Measurements from ENCODE around the gene TTC39B.

Gene TTC39B

GRCh38 chr9:15137658-15138356, 169.2 kb downstream of the TTC39B start:
- DNase-seq (ENCODE audit: extremely low read depth in 1 of 2, low read depth in 1 of 2), result no peak

GRCh38 chr9:15137089-15137488, 169.9 kb downstream of the TTC39B start:
- DNase-seq (ENCODE audit: extremely low read depth in 1 of 2, low read depth in 1 of 2), result no peak

GRCh38 chr9:15136646-15137045, 170.4 kb downstream of the TTC39B start:
- DNase-seq (ENCODE audit: extremely low read depth in 1 of 2, low read depth in 1 of 2), result no peak

GRCh38 chr9:15135164-15135792, 171.7 kb downstream of the TTC39B start:
- DNase-seq (ENCODE audit: extremely low read depth in 1 of 2, low read depth in 1 of 2), result peak in 1 of 2 donors; percentile 8

- DNase-seq (ENCODE audit: extremely low read depth in 1 of 2, low read depth in 1 of 2), result no peak
Measured at GRCh38 chr9:15133488-15133887, 173.5 kb downstream of the TTC39B start.

GRCh38 chr9:15132091-15132490, 174.9 kb downstream of the TTC39B start:
- no peak for DNase-seq (ENCODE audit: extremely low read depth in 1 of 2, low read depth in 1 of 2)

- DNase-seq (ENCODE audit: extremely low read depth in 1 of 2, low read depth in 1 of 2), result no peak
Measured at GRCh38 chr9:15131094-15131493, 175.9 kb downstream of the TTC39B start.

- no peak for DNase-seq (ENCODE audit: extremely low read depth in 1 of 2, low read depth in 1 of 2)
Measured at GRCh38 chr9:15127831-15128230, 179.2 kb downstream of the TTC39B start.

GRCh38 chr9:15121630-15122029, 185.4 kb downstream of the TTC39B start:
- no peak for DNase-seq (ENCODE audit: extremely low read depth in 1 of 2, low read depth in 1 of 2)

GRCh38 chr9:15116130-15116580, 190.9 kb downstream of the TTC39B start:
- no peak for DNase-seq (ENCODE audit: extremely low read depth in 1 of 2, low read depth in 1 of 2)

GRCh38 chr9:15115702-15116101, 191.3 kb downstream of the TTC39B start:
- no peak for DNase-seq (ENCODE audit: extremely low read depth in 1 of 2, low read depth in 1 of 2)

GRCh38 chr9:15115041-15115440, 192.0 kb downstream of the TTC39B start:
- DNase-seq (ENCODE audit: extremely low read depth in 1 of 2, low read depth in 1 of 2), result no peak
